Stimulated activated CD8-positive, alpha-beta memory T cell treated with anti-CD3 and anti-CD28 coated beads, Interleukin-4, amount 100 ng/mL, for 48 hours (primary cell): ENCODE measurements around the gene IL23A.
"Not testable (repeated sequence)": the region's sequence is repeated elsewhere in the genome, so short reads cannot be mapped to it uniquely, and the experiment has no call there.

Experiments
- DNase-seq: peaks from one replicate; pipeline ENCODE4 v3.0.0-alpha.2; 2020

The IL23A gene

GRCh38 chr12:56338308-56339157 is at the start of gene IL23A:
TSS of gene IL23A (plus strand) at chr12:56338884. CDS start at chr12:56339045, 161 bp downstream.
- DNase-seq: peak; percentile 89

- no peak for DNase-seq
Observed at GRCh38 chr12:56293795-56294194, 44.9 kb upstream of the IL23A start.

- DNase-seq: no peak
Observed at GRCh38 chr12:56296295-56296694, 42.4 kb upstream of the IL23A start.

GRCh38 chr12:56297400-56297799 is 41.3 kb upstream of the IL23A start:
- DNase-seq: no peak

- DNase-seq: no peak
Observed at GRCh38 chr12:56298828-56299227, 39.9 kb upstream of the IL23A start.

- no peak for DNase-seq
Observed at GRCh38 chr12:56299308-56299852, 39.3 kb upstream of the IL23A start.

- DNase-seq: peak; percentile 98
Observed at GRCh38 chr12:56299853-56300643, 38.6 kb upstream of the IL23A start, which contains the start of gene CS. TSS of gene CS (minus strand) at chr12:56300330. CDS start at chr12:56300201, 129 bp downstream.

- DNase-seq: no peak
Observed at GRCh38 chr12:56300644-56301464, 37.8 kb upstream of the IL23A start.

GRCh38 chr12:56304276-56304675 is 34.4 kb upstream of the IL23A start:
- no peak for DNase-seq

- DNase-seq: no peak
Observed at GRCh38 chr12:56304872-56305590, 33.7 kb upstream of the IL23A start.

- DNase-seq: no peak
Observed at GRCh38 chr12:56307221-56307965, 31.3 kb upstream of the IL23A start.

- no peak for DNase-seq
Observed at GRCh38 chr12:56308714-56309113, 30.0 kb upstream of the IL23A start.

GRCh38 chr12:56311003-56311402 is 27.7 kb upstream of the IL23A start:
- DNase-seq: no peak

- DNase-seq: peak; percentile 34
Observed at GRCh38 chr12:56315249-56315621, 23.4 kb upstream of the IL23A start.

GRCh38 chr12:56315622-56316473 is 22.8 kb upstream of the IL23A start, which contains the start of gene CNPY2:
TSS of gene CNPY2 (minus strand) at chr12:56315988. CDS start at chr12:56315217, 771 bp downstream.
- peak; percentile 96 for DNase-seq

- no peak for DNase-seq
Observed at GRCh38 chr12:56317675-56318074, 21.0 kb upstream of the IL23A start.

- no peak for DNase-seq
Observed at GRCh38 chr12:56321027-56321426, 17.7 kb upstream of the IL23A start.

GRCh38 chr12:56321610-56322009 is 17.1 kb upstream of the IL23A start:
- not testable (repeated sequence) for DNase-seq

GRCh38 chr12:56324206-56324605 is 14.5 kb upstream of the IL23A start:
- no peak for DNase-seq

- DNase-seq: no peak
Observed at GRCh38 chr12:56326126-56326525, 12.6 kb upstream of the IL23A start.
